ENCODE results near the gene ZNF609. TPM values are rescaled to one million over a fixed set of nuclear protein-coding genes. Genes with fewer than 3 reads are reported as not detected.
A peak's percentile ranks its signal among the peaks of the same experiment; 100 is the strongest.

The ZNF609 gene
- total RNA-seq, 5 donors from 2014 or later (not counting 1 experiment from before 2014, with no cell fraction given): 52.7 to 81.8 (median 59.3) TPM

GRCh38 chr15:64530472-64530871 is 70.1 kb downstream of the ZNF609 start:
- H3K4me3 Mint-ChIP-seq: no peak overlapping the region
- peaks cover 4 to 6% of the 10 kb centered on the region in 2 donors for H3K36me3 ChIP-seq (ENCODE audit: control insufficient read depth in 2 of 2, extremely low read depth in 1 of 2, insufficient read depth in 1 of 2, low read length in 1 of 2)
- ChIA-PET POLR2A (interaction anchor here (0.6 to 0.9 kb wide), 3 partner anchors 56 to 132 kb away, joined by 3 to 5 read pairs (median 3); no protein-coding TSS in a partner anchor), CTCF (interaction anchor here in 1 of 2 donors (0.6 to 1.1 kb wide), 3 partner anchors 16 to 336 kb away, joined by 4 to 8 read pairs (median 8); no protein-coding TSS in a partner anchor)
- no peaks in the 10 kb centered on the region for H3K27me3 Mint-ChIP-seq
- H3K9me3 ChIP-seq: no peaks in the 10 kb centered on the region
- peaks cover 11 to 25% of the 10 kb centered on the region in 2 experiments for H3K4me1 ChIP-seq (ENCODE audit: control insufficient read depth in 1 of 2, extremely low read depth in 1 of 2, insufficient read depth in 2 of 2, low read length in 2 of 2)
- no CpG with 5 or more reads among the region's 1 CpG for WGBS (ENCODE audit: insufficient coverage)
- DNase-seq (no peak), ATAC-seq (replicated peaks in 1 of 4) (no peak)
- H3K4me3 ChIP-seq (ENCODE audit: control insufficient read depth in 1 of 2, extremely low read depth in 1 of 2, low read length in 1 of 2): no peak overlapping the region
- no peaks in the 10 kb centered on the region for H3K27me3 ChIP-seq (replicated peaks in 1 of 2; ENCODE audit: control insufficient read depth in 2 of 2, extremely low read depth in 1 of 2, insufficient read depth in 2 of 2, low read length in 1 of 2)
- H3K36me3 Mint-ChIP-seq: peaks cover 36% of the 10 kb centered on the region
- no peaks in the 10 kb centered on the region for H3K9me3 Mint-ChIP-seq
- H3K27ac Mint-ChIP-seq: no peak overlapping the region
- H3K4me1 Mint-ChIP-seq: peaks cover 74 to 79% (median 78%) of the 10 kb centered on the region in 3 donors
- H3K27ac ChIP-seq (ENCODE audit: low read length): no peak overlapping the region

GRCh38 chr15:64530918-64531317 is 70.5 kb downstream of the ZNF609 start:
- Mint-ChIP-seq H3K9me3 (no peaks in the 10 kb centered on the region), H3K4me3 (no peak overlapping the region), H3K36me3 (peaks cover 36% of the 10 kb centered on the region), H3K27ac (no peak overlapping the region), H3K4me1 (peaks cover 70 to 78% (median 76%) of the 10 kb centered on the region in 3 donors), H3K27me3 (no peaks in the 10 kb centered on the region)
- Histone ChIP-seq H3K27me3 (replicated peaks in 1 of 2; ENCODE audit: control insufficient read depth in 2 of 2, extremely low read depth in 1 of 2, insufficient read depth in 2 of 2, low read length in 1 of 2) (no peaks in the 10 kb centered on the region), H3K4me1 (ENCODE audit: control insufficient read depth in 1 of 2, extremely low read depth in 1 of 2, insufficient read depth in 2 of 2, low read length in 2 of 2) (peaks cover 11 to 25% of the 10 kb centered on the region in 2 experiments), H3K4me3 (ENCODE audit: control insufficient read depth in 1 of 2, extremely low read depth in 1 of 2, low read length in 1 of 2) (no peak overlapping the region), H3K9me3 (no peaks in the 10 kb centered on the region), H3K36me3 (ENCODE audit: control insufficient read depth in 2 of 2, extremely low read depth in 1 of 2, insufficient read depth in 1 of 2, low read length in 1 of 2) (peaks cover 4 to 6% of the 10 kb centered on the region in 2 donors), H3K27ac (ENCODE audit: low read length) (no peak overlapping the region)
- POLR2A ChIA-PET: interaction anchor here (0.6 to 0.9 kb wide), 3 partner anchors 57 to 132 kb away, joined by 3 to 5 read pairs (median 3); no protein-coding TSS in a partner anchor
- CTCF ChIA-PET: interaction anchor here (0.5 to 0.6 kb wide), 4 partner anchors 17 to 337 kb away, joined by 4 to 8 read pairs (median 6); no protein-coding TSS in a partner anchor
- no peak for ATAC-seq (replicated peaks in 1 of 4)
- DNase-seq: no peak

GRCh38 chr15:64532521-64533315 is 72.3 kb downstream of the ZNF609 start:
- 94% methylated on average over 2 of the region's 12 CpGs for WGBS (ENCODE audit: insufficient coverage)
- peaks cover 19 to 21% of the 10 kb centered on the region in 2 experiments for H3K4me1 ChIP-seq (ENCODE audit: control insufficient read depth in 1 of 2, extremely low read depth in 1 of 2, insufficient read depth in 2 of 2, low read length in 2 of 2)
- peaks cover 4 to 6% of the 10 kb centered on the region in 2 donors for H3K36me3 ChIP-seq (ENCODE audit: control insufficient read depth in 2 of 2, extremely low read depth in 1 of 2, insufficient read depth in 1 of 2, low read length in 1 of 2)
- Mint-ChIP-seq H3K9me3 (no peaks in the 10 kb centered on the region), H3K4me1 (peaks cover 63 to 68% (median 65%) of the 10 kb centered on the region in 3 donors), H3K27me3 (no peaks in the 10 kb centered on the region), H3K27ac (peak overlapping the region in 1 of 2 donors; percentile 62), H3K36me3 (peaks cover 28% of the 10 kb centered on the region), H3K4me3 (peak overlapping the region in 1 of 3 donors; percentile 43)
- DNase-seq (peak in 1 of 35 experiments; percentile 22), ATAC-seq (replicated peaks in 1 of 4) (no peak)
- no peaks in the 10 kb centered on the region for H3K27me3 ChIP-seq (replicated peaks in 1 of 2; ENCODE audit: control insufficient read depth in 2 of 2, extremely low read depth in 1 of 2, insufficient read depth in 2 of 2, low read length in 1 of 2)
- H3K9me3 ChIP-seq: no peaks in the 10 kb centered on the region
- POLR2A ChIA-PET: interaction anchor here (0.6 to 0.7 kb wide), 2 partner anchors 133 to 1030 kb away, joined by 3 read pairs; no protein-coding TSS in a partner anchor
- H3K27ac ChIP-seq (ENCODE audit: low read length): no peak overlapping the region
- CTCF ChIA-PET: interaction anchor here in 1 of 2 donors (0.7 kb wide), 1 partner anchor 12 kb away, joined by 3 read pairs; no protein-coding TSS in a partner anchor
- no peak overlapping the region for H3K4me3 ChIP-seq (ENCODE audit: control insufficient read depth in 1 of 2, extremely low read depth in 1 of 2, low read length in 1 of 2)

GRCh38 chr15:64535460-64536243 is 75.3 kb downstream of the ZNF609 start:
- Histone ChIP-seq H3K27me3 (replicated peaks in 1 of 2; ENCODE audit: control insufficient read depth in 2 of 2, extremely low read depth in 1 of 2, insufficient read depth in 2 of 2, low read length in 1 of 2) (no peaks in the 10 kb centered on the region), H3K36me3 (ENCODE audit: control insufficient read depth in 2 of 2, extremely low read depth in 1 of 2, insufficient read depth in 1 of 2, low read length in 1 of 2) (no peaks in the 10 kb centered on the region), H3K27ac (ENCODE audit: low read length) (no peak overlapping the region), H3K9me3 (no peaks in the 10 kb centered on the region), H3K4me3 (ENCODE audit: control insufficient read depth in 1 of 2, extremely low read depth in 1 of 2, low read length in 1 of 2) (no peak overlapping the region), H3K4me1 (ENCODE audit: control insufficient read depth in 1 of 2, extremely low read depth in 1 of 2, insufficient read depth in 2 of 2, low read length in 2 of 2) (peaks cover 14 to 20% of the 10 kb centered on the region in 2 experiments)
- Mint-ChIP-seq H3K27ac (no peak overlapping the region), H3K4me3 (no peak overlapping the region), H3K36me3 (peaks cover 10% of the 10 kb centered on the region), H3K9me3 (no peaks in the 10 kb centered on the region), H3K27me3 (no peaks in the 10 kb centered on the region), H3K4me1 (peaks cover 51 to 60% (median 51%) of the 10 kb centered on the region in 3 donors)
- no CpG with 5 or more reads among the region's 4 CpGs for WGBS (ENCODE audit: insufficient coverage)
- POLR2A ChIA-PET: interaction anchor here in 1 of 2 donors (0.5 kb wide), 1 partner anchor 17 kb away, joined by 4 read pairs; no protein-coding TSS in a partner anchor
- ATAC-seq (replicated peaks in 1 of 4) (peak in 1 of 4 experiments; percentile 19), DNase-seq (no peak)
- CTCF ChIA-PET: no interaction called here

- CTCF ChIA-PET: interaction anchor here in 1 of 2 donors (0.6 kb wide), 1 partner anchor 179 kb away, joined by 3 read pairs; no protein-coding TSS in a partner anchor
Measured at GRCh38 chr15:64536244-64536836, 76.0 kb downstream of the ZNF609 start.

More at GRCh38 chr15:64536244-64536836, 76.0 kb downstream of the ZNF609 start:
- H3K36me3 ChIP-seq (ENCODE audit: control insufficient read depth in 2 of 2, extremely low read depth in 1 of 2, insufficient read depth in 1 of 2, low read length in 1 of 2): no peaks in the 10 kb centered on the region
- Mint-ChIP-seq H3K27me3 (no peaks in the 10 kb centered on the region), H3K4me1 (peaks cover 45 to 53% (median 46%) of the 10 kb centered on the region in 3 donors), H3K27ac (peak overlapping the region in 1 of 2 donors; percentile 50), H3K9me3 (no peaks in the 10 kb centered on the region), H3K4me3 (no peak overlapping the region), H3K36me3 (peaks cover 10% of the 10 kb centered on the region)
- no peak overlapping the region for H3K4me3 ChIP-seq (ENCODE audit: control insufficient read depth in 1 of 2, extremely low read depth in 1 of 2, low read length in 1 of 2)
- POLR2A ChIA-PET: interaction anchor here in 1 of 2 donors (0.5 kb wide), 1 partner anchor 16 kb away, joined by 4 read pairs; no protein-coding TSS in a partner anchor
- H3K9me3 ChIP-seq: no peaks in the 10 kb centered on the region
- H3K4me1 ChIP-seq (ENCODE audit: control insufficient read depth in 1 of 2, extremely low read depth in 1 of 2, insufficient read depth in 2 of 2, low read length in 2 of 2): peaks cover 13 to 19% of the 10 kb centered on the region in 2 experiments
- no peaks in the 10 kb centered on the region for H3K27me3 ChIP-seq (replicated peaks in 1 of 2; ENCODE audit: control insufficient read depth in 2 of 2, extremely low read depth in 1 of 2, insufficient read depth in 2 of 2, low read length in 1 of 2)
- ATAC-seq (replicated peaks in 1 of 4) (peak in 2 of 4 experiments; percentile 32 to 33), DNase-seq (no peak)
- no peak overlapping the region for H3K27ac ChIP-seq (ENCODE audit: low read length)
- 100% methylated on average over 2 of the region's 6 CpGs for WGBS (ENCODE audit: insufficient coverage)
